ENCODE measurements around the gene CREB3L1. TPM values are rescaled to one million over a fixed set of nuclear protein-coding genes. Genes with fewer than 3 reads are reported as not detected.

Gene CREB3L1
- total RNA-seq, 1 donor from 2014 or later, result 40.9 TPM

DNA sequence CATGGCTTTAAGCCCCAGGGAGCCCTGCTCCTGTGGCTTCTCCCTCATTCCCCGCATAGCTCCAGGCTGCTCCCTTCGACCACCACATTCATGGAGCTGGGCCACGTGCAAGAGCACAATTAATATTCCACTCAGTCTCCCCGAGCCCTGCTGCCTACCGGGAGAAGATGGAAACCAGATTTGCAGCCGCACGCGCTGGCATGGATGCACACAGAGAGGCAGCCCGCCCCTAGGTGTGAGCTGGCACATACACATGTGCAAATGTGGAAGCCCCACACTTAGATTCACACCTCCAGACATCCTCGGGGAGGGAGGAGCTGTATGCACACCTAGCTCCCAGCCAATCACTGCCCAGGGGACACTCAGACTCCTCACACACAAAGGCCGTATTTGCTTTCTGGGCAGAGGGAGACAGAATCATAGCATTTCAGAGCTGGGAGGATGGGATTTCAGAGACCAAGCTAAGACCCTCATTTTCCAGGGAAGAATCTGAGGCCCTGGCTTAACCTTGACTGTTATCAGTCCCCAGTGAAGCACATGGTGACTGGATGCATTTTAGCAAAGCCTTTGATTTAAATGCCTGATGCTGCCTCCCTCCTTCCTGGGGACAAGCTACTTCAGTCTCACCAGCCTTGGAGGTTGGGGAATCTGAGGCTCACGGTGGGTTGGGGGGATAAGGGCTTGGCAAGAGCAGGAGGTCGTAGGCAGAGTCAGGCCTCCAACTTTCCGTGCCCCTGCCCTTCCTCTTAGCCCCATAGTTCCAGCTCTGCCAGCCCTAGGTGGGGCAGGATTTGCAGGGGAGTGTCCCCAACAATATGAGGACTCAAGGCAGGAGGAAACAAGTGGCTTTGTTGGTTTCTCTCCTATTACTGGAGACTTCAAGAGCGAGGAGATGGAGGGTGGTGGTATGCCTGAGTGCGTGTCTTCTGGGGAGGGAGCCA is 5.3 kb upstream of the CREB3L1 start:
- TF ChIP-seq CTCF (IDR thresholded peaks at IDR 0.05; ENCODE audit: borderline replicate concordance), result no peak
- Histone ChIP-seq H3K4me1 (peaks cover 79% of the 10 kb centered on the region), H3K4me3 (no peak overlapping the region), H3K9me3 (replicated peaks) (no peaks in the 10 kb centered on the region), H3K36me3 (no peaks in the 10 kb centered on the region), H3K27me3 (ENCODE audit: low read depth) (no peaks in the 10 kb centered on the region), H3K27ac (replicated peaks) (peak overlapping the region; percentile 83)
- intact Hi-C loops (cut with micrococcal nuclease), result no loop called here
- DNase-seq, result no peak

- H3K36me3 ChIP-seq, result no peaks in the 10 kb centered on the region
- peak; percentile 77 for DNase-seq
- peak overlapping the region; percentile 8 for H3K4me3 ChIP-seq
- H3K27me3 ChIP-seq (ENCODE audit: low read depth), result no peaks in the 10 kb centered on the region
- peaks cover 81% of the 10 kb centered on the region for H3K4me1 ChIP-seq
- H3K9me3 ChIP-seq (replicated peaks), result no peaks in the 10 kb centered on the region
- intact Hi-C loops (cut with micrococcal nuclease), result no loop called here
- peak overlapping the region; percentile 83 for H3K27ac ChIP-seq (replicated peaks)
- TF ChIP-seq CTCF (IDR thresholded peaks at IDR 0.05; ENCODE audit: borderline replicate concordance), result no peak
Observed at GRCh38 chr11:46272816-46273427, 4.5 kb upstream of the CREB3L1 start.

DNA sequence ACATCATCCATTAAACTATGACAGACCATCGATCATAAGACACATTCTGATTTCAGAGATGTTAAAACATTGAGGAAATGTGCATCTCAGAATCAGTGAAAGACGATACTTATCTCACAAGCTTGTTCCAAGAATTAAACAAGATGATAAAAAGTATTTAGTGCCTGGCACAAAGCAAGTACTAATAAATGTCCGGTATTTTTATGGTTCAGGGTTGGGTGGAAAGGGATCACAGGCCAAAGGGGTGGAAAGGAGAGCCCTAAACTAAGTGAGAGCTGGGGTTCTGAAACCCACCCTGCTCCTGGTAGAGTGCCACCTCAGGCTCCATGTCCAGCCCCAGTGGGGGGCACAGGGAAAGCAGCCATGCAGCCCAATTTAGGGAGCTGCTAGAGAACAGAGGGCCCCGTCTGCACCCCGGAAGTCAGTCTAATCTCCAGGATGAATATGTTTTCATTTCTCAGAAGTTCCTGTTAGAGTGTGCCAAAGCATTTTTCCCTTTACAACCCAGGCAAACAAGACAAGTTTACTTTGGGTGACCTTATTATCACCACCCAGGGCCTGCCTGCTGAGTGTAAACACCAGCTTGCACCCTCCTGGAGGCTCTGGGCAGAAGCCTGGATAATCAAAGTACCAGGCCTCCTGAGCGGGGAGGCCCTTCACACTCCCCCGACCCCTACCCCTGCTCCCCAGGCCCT is 3.8 kb upstream of the CREB3L1 start:
- no peaks in the 10 kb centered on the region for H3K36me3 ChIP-seq
- H3K4me1 ChIP-seq, result peaks cover 85% of the 10 kb centered on the region
- peak overlapping the region; percentile 83 for H3K27ac ChIP-seq (replicated peaks)

DNA sequence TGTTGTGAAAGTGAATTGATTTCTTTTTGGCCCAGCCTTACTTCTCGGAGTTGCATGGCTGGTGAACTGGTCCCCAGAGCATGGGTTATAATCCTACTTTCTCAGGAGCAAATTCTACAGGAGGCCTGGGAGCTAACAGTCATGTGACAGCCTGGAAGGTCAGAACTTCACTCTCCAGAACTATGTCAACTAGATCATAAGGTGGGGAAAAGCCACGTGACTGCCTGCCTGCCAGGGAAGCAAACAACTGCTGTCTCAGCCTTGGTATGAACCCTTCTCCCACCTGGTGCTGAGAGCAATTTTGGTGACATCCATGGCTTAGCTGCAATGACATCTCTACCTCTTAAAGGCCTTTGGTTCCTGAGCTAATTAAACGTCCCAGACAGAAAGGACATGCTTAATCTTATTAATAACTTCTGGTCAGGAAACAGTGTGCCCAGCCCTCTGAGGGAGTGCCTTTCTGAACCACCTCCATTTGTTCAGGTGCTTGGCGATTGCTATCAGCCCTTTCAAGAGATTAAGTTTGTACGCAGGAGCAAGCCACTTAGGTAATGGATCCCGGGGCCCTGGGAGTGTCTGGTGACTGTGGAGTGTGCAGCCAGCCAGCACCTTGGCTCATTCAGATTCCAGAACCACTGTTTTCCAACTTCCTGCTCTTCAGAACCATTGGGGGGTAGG is 1.4 kb upstream of the CREB3L1 start:
- no peak for TF ChIP-seq CTCF (IDR thresholded peaks at IDR 0.05; ENCODE audit: borderline replicate concordance)
- H3K36me3 ChIP-seq, result no peaks in the 10 kb centered on the region
- H3K4me1 ChIP-seq, result peaks cover 100% of the 10 kb centered on the region
- H3K9me3 ChIP-seq (replicated peaks), result no peaks in the 10 kb centered on the region
- no peaks in the 10 kb centered on the region for H3K27me3 ChIP-seq (ENCODE audit: low read depth)
- no peak for DNase-seq
- H3K4me3 ChIP-seq, result no peak overlapping the region
- intact Hi-C loops (cut with micrococcal nuclease), result no loop called here
- peak overlapping the region; percentile 83 for H3K27ac ChIP-seq (replicated peaks)

More for the DNA sequence above, 3.8 kb upstream of the CREB3L1 start:
- Histone ChIP-seq H3K27me3 (ENCODE audit: low read depth) (no peaks in the 10 kb centered on the region), H3K9me3 (replicated peaks) (no peaks in the 10 kb centered on the region), H3K4me3 (no peak overlapping the region)
- TF ChIP-seq CTCF (IDR thresholded peaks at IDR 0.05; ENCODE audit: borderline replicate concordance), result no peak
- DNase-seq, result no peak
- intact Hi-C loops (cut with micrococcal nuclease), result no loop called here

DNA sequence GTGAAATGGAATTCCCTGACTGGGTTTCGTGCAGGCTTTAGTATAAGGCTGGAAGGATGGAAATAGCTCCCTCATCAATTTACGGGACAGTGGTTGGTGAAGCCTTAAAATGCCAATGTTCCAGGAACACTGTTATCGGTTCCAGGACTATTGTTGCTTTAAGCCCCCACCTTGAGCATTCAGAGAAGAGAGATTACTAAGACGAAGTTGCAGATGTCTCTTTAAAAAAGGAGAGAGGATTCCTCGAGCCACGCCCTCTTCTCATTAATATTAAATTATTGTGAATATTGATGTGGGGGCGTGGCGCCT is 195 bp upstream of the CREB3L1 start:
- H3K27ac ChIP-seq (replicated peaks), result peak overlapping the region; percentile 91
- H3K36me3 ChIP-seq, result no peaks in the 10 kb centered on the region
- no peaks in the 10 kb centered on the region for H3K27me3 ChIP-seq (ENCODE audit: low read depth)
- no peaks in the 10 kb centered on the region for H3K9me3 ChIP-seq (replicated peaks)
- intact Hi-C loops (cut with micrococcal nuclease), result no loop called here
- peak overlapping the region; percentile 89 for H3K4me3 ChIP-seq
- no peak for DNase-seq
- H3K4me1 ChIP-seq, result peaks cover 98% of the 10 kb centered on the region
- no peak for TF ChIP-seq CTCF (IDR thresholded peaks at IDR 0.05; ENCODE audit: borderline replicate concordance)

All from left ventricle myocardium inferior (tissue), 1 donor.